Articular chondrocyte of knee joint (primary cell): Measurements from ENCODE around the gene FOXD4L6. TPM values are rescaled to one million over a fixed set of nuclear protein-coding genes. Genes with fewer than 3 reads are reported as not detected.

Source experiments
- total RNA-seq: library from RNA; depleted of rRNA; stranded (reverse); fragments of >200 nt; gene quantifications from 2 replicates; pipeline ENCODE4 v1.2.3, GENCODE V29; 2012

Gene FOXD4L6
- total RNA-seq = 0.13 TPM in 1 of 2 replicates, not detected in the other

DNA sequence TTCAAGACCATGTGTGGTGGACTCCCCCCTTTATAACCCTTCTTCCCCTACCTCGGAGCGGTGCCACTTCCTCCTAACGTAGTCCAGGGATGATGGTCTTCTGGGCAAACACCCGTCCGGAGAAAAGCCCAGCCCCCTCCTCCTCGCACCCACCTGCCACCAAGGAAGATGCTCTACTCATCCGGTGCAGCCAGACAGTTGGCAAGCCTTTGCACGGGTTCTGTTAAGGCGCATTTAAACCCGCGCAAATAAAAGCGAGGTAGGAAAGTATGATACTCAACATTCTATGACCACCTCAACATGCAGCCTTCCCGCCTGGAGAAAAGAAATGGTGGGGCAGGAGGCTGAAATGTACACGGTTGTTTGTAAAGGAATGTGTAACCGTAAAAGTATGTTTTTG lies at the start of gene FOXD4L6:
Gene FOXD4L6 (minus strand): TSS at position 101 of the 400 bp plus-strand sequence. CDS start 298 bp downstream, outside the sequence.

Other genes with a start within 250 kb of the FOXD4L6 start
- gene ZNG1F, start 60.6 kb upstream of the FOXD4L6 start, total RNA-seq = 6.5 and 8.9 TPM in 2 replicates